Natural killer cell (primary cell): ENCODE measurements around the gene CEACAM6. TPM values are rescaled to one million over a fixed set of nuclear protein-coding genes. Genes with fewer than 3 reads are reported as not detected.
A peak's percentile ranks its signal among the peaks of the same experiment; 100 is the strongest.

ENCODE experiments used
- ATAC-seq, 3 donors: fragments of 150-1000 bp in 2 of 3; fragments of 200-7000 bp in 1 of 3; cut with Tn5 transposase; 1 replicate in 1 of 3; 2 replicates in 2 of 3; pipeline ENCODE4 v1.10.0; 2021; ENCODE audit warnings: mild to moderate bottlenecking in 2 of 3, moderate library complexity in 2 of 3
- DNase-seq, 2 donors: peaks; one replicate each; pipeline versions ENCODE4 v3.0.0 to v3.0.0-alpha.2; 2013 to 2021; ENCODE audit warnings: mixed read lengths in 1 of 2
- H3K27ac ChIP-seq: one replicate; pipeline ENCODE4 v1.5.1; 2013; ENCODE audit warnings: mild to moderate bottlenecking, low read length
- H3K27me3 ChIP-seq: one replicate; pipeline ENCODE4 v1.6.1; 2013; ENCODE audit warnings: low read length; ENCODE audit not compliant: control insufficient read depth, insufficient read depth
- H3K36me3 ChIP-seq: one replicate; pipeline ENCODE4 v1.6.1; 2013; ENCODE audit warnings: low read length; ENCODE audit not compliant: control insufficient read depth, insufficient read depth
- H3K4me1 ChIP-seq: one replicate; pipeline ENCODE4 v1.6.1; 2013; ENCODE audit warnings: low read length; ENCODE audit not compliant: control insufficient read depth, insufficient read depth
- H3K4me3 ChIP-seq: one replicate; pipeline ENCODE4 v1.5.1; 2013; ENCODE audit warnings: low read length
- H3K9me3 ChIP-seq: one replicate; pipeline ENCODE4 v1.6.1; 2013; ENCODE audit warnings: low read length; ENCODE audit not compliant: control insufficient read depth, insufficient read depth
- H3K27ac Mint-ChIP-seq, 2 donors: one replicate each; pipeline ENCODE4 v1.8.0; 2022; ENCODE audit warnings: mild to moderate bottlenecking in 2 of 2, mixed read lengths in 2 of 2, moderate library complexity in 1 of 2
- H3K27me3 Mint-ChIP-seq, 2 donors: one replicate each; pipeline ENCODE4 v1.8.0; 2022; ENCODE audit warnings: low read depth in 2 of 2, mixed read lengths in 2 of 2
- H3K36me3 Mint-ChIP-seq: one replicate; pipeline ENCODE4 v1.8.0; 2022; ENCODE audit warnings: mixed read lengths
- H3K4me1 Mint-ChIP-seq, 2 donors: one replicate each; pipeline ENCODE4 v1.8.0; 2022; ENCODE audit warnings: mixed read lengths in 2 of 2
- H3K4me3 Mint-ChIP-seq: one replicate; pipeline ENCODE4 v1.8.0; 2022; ENCODE audit warnings: mild to moderate bottlenecking, moderate library complexity, mixed read lengths
- H3K9me3 Mint-ChIP-seq, 2 donors: one replicate each; pipeline ENCODE4 v1.8.0; 2022; ENCODE audit warnings: mixed read lengths in 2 of 2
- WGBS: methylation state at CpG from one replicate; pipeline ENCODE4 v1.1.7; 2013; ENCODE audit warnings: missing lambda C conversion rate; ENCODE audit not compliant: insufficient coverage; 5-methylcytosine and 5-hydroxymethylcytosine counted together
- intact Hi-C: fragments of 100-400 bp; cut with micrococcal nuclease; formaldehyde crosslinking; loops from one replicate; pipeline ENCODE4 v1.14.2; 2022
- total RNA-seq, 4 donors: library from RNA; stranded (reverse); fragments of 120-200 nt in 1 of 4; gene quantifications; one replicate each; pipeline versions ENCODE4 v1.2.3 to v1.2.4, GENCODE V29; 2013 to 2022
- TF ChIP-seq, protein P1 (sequence below): fragments of 200-600 bp; IDR thresholded peaks from one replicate; pipeline ENCODE4 v1.8.0; 2022; ENCODE audit warnings: antibody characterized with exemption

CEACAM6 gene
- not detected for total RNA-seq
- 0.02 TPM for total RNA-seq (2013)

DNA sequence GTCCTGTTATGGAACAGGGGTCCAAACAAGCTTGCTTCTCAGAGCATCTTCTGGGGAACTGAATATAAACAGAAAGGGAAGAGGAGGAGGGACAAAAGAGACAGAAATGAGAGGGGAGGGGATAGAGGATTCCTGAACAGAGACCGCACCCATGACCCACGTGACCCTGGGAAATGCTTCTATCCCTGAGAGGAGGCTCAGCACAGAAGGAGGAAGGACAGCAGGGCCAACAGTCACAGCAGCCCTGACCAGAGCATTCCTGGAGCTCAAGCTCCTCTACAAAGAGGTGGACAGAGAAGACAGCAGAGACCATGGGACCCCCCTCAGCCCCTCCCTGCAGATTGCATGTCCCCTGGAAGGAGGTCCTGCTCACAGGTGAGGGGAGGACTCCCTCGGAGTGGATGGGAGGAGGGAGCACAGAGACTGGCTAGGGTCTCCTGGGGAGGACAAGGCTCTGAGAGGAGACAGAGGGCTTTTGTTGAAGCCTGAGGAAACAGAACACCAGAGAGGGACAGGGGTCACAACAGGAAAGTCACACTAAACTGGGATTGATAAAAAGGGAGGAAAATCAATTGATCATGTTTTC, at the start of gene CEACAM6:
Gene CEACAM6, plus strand, starts transcription at position 203 of the 586 bp plus-strand sequence. Its CDS starts 109 bp downstream, at position 312.
- H3K36me3 ChIP-seq, result no peaks in the 10 kb centered on the region
- intact Hi-C loops, result no loop called here
- no peaks in the 10 kb centered on the region for H3K9me3 ChIP-seq
- no peak within 1 kb of the TSS for H3K4me3 Mint-ChIP-seq
- peaks cover 37 to 48% of the 10 kb centered on the region in 2 donors for H3K27me3 Mint-ChIP-seq
- no peaks in the 10 kb centered on the region for H3K9me3 Mint-ChIP-seq
- no peaks in the 10 kb centered on the region for H3K36me3 Mint-ChIP-seq
- H3K4me1 Mint-ChIP-seq, result peaks cover 5 to 7% of the 10 kb centered on the region in 2 donors
- ATAC-seq (no peak), DNase-seq (no peak)
- H3K4me1 ChIP-seq, result no peaks in the 10 kb centered on the region
- TF ChIP-seq, protein P1, sequence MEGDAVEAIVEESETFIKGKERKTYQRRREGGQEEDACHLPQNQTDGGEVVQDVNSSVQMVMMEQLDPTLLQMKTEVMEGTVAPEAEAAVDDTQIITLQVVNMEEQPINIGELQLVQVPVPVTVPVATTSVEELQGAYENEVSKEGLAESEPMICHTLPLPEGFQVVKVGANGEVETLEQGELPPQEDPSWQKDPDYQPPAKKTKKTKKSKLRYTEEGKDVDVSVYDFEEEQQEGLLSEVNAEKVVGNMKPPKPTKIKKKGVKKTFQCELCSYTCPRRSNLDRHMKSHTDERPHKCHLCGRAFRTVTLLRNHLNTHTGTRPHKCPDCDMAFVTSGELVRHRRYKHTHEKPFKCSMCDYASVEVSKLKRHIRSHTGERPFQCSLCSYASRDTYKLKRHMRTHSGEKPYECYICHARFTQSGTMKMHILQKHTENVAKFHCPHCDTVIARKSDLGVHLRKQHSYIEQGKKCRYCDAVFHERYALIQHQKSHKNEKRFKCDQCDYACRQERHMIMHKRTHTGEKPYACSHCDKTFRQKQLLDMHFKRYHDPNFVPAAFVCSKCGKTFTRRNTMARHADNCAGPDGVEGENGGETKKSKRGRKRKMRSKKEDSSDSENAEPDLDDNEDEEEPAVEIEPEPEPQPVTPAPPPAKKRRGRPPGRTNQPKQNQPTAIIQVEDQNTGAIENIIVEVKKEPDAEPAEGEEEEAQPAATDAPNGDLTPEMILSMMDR, result no peak
- no peak within 1 kb of the TSS for H3K27ac ChIP-seq
- no peak within 1 kb of the TSS for H3K4me3 ChIP-seq
- peaks cover 2% of the 10 kb centered on the region for H3K27me3 ChIP-seq
- WGBS, result 83% methylated on average over 3 of the region's 3 CpGs
- H3K27ac Mint-ChIP-seq, result no peak within 1 kb of the TSS

DNA sequence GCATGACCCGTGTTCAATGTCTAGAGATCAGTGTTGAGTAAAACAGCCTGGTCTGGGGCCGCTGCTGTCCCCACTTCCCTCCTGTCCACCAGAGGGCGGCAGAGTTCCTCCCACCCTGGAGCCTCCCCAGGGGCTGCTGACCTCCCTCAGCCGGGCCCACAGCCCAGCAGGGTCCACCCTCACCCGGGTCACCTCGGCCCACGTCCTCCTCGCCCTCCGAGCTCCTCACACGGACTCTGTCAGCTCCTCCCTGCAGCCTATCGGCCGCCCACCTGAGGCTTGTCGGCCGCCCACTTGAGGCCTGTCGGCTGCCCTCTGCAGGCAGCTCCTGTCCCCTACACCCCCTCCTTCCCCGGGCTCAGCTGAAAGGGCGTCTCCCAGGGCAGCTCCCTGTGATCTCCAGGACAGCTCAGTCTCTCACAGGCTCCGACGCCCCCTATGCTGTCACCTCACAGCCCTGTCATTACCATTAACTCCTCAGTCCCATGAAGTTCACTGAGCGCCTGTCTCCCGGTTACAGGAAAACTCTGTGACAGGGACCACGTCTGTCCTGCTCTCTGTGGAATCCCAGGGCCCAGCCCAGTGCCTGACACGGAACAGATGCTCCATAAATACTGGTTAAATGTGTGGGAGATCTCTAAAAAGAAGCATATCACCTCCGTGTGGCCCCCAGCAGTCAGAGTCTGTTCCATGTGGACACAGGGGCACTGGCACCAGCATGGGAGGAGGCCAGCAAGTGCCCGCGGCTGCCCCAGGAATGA, 48.4 kb upstream of the CEACAM6 start:
- peaks cover 4% of the 10 kb centered on the region for H3K27me3 ChIP-seq
- DNase-seq (peak; percentile 63 to 81), ATAC-seq (peak; percentile 87 to 93 (median 93))
- H3K9me3 ChIP-seq, result no peaks in the 10 kb centered on the region
- H3K27me3 Mint-ChIP-seq, result peaks cover 0 to 21% of the 10 kb centered on the region in 2 donors
- TF ChIP-seq, protein P1, result peak; percentile 98
- H3K4me1 Mint-ChIP-seq, result peaks cover 0 to 7% of the 10 kb centered on the region in 2 donors
- H3K9me3 Mint-ChIP-seq, result no peaks in the 10 kb centered on the region
- 17% methylated on average over 26 of the region's 26 CpGs for WGBS
- peak overlapping the region; percentile 19 for H3K4me3 ChIP-seq
- no peak overlapping the region for H3K27ac ChIP-seq
- intact Hi-C loops, result no loop called here
- peak overlapping the region; percentile 55 for H3K4me3 Mint-ChIP-seq
- H3K36me3 ChIP-seq, result no peaks in the 10 kb centered on the region
- no peak overlapping the region for H3K27ac Mint-ChIP-seq
- peaks cover 2% of the 10 kb centered on the region for H3K4me1 ChIP-seq
- no peaks in the 10 kb centered on the region for H3K36me3 Mint-ChIP-seq

DNA sequence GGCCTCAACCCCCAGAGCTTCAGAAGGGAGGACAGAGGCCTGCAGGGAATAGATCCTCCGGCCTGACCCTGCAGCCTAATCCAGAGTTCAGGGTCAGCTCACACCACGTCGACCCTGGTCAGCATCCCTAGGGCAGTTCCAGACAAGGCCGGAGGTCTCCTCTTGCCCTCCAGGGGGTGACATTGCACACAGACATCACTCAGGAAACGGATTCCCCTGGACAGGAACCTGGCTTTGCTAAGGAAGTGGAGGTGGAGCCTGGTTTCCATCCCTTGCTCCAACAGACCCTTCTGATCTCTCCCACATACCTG, 47.9 kb upstream of the CEACAM6 start:
- H3K36me3 Mint-ChIP-seq, result no peaks in the 10 kb centered on the region
- Histone ChIP-seq H3K36me3 (no peaks in the 10 kb centered on the region), H3K27me3 (peaks cover 4% of the 10 kb centered on the region), H3K4me1 (peaks cover 2% of the 10 kb centered on the region), H3K27ac (no peak overlapping the region), H3K4me3 (no peak overlapping the region), H3K9me3 (no peaks in the 10 kb centered on the region)
- H3K27me3 Mint-ChIP-seq, result peaks cover 0 to 24% of the 10 kb centered on the region in 2 donors
- peaks cover 0 to 7% of the 10 kb centered on the region in 2 donors for H3K4me1 Mint-ChIP-seq
- H3K4me3 Mint-ChIP-seq, result no peak overlapping the region
- H3K27ac Mint-ChIP-seq, result no peak overlapping the region
- intact Hi-C loops, result no loop called here
- H3K9me3 Mint-ChIP-seq, result no peaks in the 10 kb centered on the region
- no peak for ATAC-seq
- DNase-seq, result no peak
- TF ChIP-seq, protein P1, result no peak
- 72% methylated on average over 5 of the region's 5 CpGs for WGBS
